NCI-H2171 treated with DMSO at 0.1 percent for 48 hours (cell line): ENCODE results near the gene TBC1D10A.

Experiments
- DNase-seq: peaks from one replicate; lab custom pipeline; 2025; lab: John Stamatoyannopoulos, UW

The TBC1D10A gene

DNA sequence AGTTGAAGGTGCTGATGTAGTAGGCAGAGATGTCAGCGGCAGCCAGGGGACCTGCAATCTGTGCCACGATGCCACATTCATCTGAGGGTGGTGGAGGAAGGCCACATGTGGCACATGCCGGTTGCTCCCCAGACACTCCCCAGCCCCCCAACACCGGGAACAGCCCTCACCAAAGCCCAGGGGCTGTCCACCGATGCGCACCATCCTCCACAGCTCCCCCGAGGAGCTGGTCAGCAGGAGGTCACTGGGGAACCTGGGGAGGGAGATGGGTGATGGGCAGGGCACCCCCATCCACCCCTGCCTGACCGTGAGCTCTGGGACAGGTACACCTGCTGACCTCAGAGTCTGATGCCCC, 40.9 kb downstream of the TBC1D10A start:
- DNase-seq: no peak

DNA sequence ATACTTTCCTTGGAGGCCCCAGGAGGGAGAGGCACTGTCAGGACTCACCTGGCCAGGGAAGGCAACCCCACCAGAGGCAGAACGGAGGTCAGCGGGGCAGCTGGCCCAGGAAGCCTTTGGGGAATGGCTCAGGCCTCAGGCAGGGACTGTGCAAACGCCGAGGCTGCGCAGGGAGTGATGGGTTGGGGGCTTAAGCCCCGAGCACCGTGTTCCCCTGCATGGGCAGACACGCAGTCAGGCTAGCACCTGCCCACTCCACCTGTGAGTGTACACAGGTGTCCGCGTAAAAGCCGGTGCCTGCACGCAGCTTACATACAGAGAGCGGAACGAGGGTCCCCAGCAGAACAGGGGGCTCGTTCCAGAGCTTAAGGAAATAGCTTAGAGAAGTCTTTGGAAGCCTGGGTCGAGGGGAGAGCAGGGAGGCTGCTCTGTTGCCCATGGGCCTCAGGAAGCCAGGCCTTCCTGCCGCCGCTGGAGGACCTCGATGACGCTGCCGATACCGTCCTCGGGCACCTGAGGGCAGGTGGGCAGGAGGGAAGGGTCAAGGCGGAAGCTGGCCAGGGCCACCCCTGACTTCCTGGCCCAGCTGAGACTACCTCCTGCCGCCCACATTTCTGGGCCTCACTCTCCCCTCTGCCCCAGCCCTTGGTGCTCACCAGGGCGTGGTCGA, 41.4 kb downstream of the TBC1D10A start:
- no peak for DNase-seq

DNA sequence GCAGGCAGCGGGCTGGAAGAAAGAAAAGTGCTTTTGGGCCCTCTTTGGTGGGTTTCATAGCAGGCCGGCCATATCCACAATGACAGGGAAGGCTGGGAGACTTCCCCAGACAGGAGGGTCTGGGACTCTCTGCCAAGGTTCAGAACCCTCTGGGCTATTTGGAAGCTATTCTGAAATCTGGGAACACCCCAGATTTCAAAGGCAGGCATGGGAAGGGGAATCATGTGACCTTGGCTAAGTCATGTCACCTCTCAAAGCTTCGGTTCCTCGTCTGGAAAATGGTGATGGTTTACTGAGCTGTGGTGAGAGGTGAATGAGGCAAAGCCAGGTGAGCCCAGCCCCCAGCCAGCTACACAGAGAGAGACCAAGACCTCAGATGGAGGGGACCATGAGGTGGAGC, 42.1 kb downstream of the TBC1D10A start:
- no peak for DNase-seq

DNA sequence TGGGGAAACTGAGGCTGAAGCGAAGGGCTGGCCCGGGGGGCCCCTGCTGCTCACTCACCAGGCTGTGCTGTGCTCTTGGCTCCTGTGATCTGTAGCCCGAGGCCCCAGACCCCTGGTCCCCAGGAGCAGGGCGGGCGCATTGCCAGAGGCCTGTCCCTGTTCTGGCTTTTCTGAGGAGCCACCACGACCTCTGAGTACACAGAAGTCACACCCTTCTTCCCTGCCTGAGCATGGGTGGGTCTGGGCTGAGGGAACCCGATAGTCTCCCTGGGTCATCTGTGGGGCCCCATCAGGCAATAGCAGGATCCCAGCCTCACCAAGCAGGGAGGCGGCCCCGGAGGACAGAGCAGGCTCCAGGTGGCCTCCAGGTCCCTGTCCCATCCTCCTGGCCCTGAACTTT, 42.6 kb downstream of the TBC1D10A start:
- DNase-seq: no peak

DNA sequence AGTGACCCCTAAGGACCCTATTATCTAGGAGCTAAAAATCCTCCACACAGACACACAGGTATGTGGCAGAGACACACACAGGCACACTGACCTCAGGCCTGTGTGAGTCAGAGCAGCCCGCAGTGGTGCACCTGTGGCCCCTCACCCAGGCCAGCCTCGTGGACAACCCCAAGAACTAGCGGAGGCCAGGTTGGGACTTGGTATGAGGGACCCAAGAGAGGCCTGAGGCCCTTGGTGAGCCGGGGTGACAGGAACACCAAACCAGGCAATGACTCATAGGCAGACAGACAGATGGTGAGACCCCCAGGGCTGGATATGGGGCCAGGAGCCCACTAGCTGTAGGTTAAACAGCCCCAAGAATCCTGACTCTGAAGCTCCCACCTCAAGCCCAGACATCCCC, 43.4 kb downstream of the TBC1D10A start:
- no peak for DNase-seq

DNA sequence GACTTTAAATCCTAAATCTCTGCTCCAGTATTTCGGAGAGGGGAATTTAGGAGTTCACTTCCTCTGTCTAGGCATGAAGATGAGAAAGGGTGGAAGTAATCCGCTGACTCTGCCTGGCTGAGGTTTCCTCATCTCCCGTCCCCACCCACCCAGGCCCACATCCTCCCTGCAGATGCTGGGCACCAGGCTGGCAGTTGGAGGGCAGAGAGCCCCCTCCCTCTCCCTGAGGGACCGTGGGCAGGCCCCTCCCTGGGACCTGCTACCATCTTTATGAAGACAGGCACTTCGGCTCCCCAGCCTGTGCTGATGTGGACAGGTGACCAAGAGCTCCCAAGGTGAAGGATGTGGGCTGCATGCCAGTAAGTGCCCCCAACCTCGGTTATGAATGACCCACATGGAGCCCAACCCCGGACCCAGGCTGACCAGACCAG, 44.1 kb downstream of the TBC1D10A start:
- DNase-seq: no peak

DNA sequence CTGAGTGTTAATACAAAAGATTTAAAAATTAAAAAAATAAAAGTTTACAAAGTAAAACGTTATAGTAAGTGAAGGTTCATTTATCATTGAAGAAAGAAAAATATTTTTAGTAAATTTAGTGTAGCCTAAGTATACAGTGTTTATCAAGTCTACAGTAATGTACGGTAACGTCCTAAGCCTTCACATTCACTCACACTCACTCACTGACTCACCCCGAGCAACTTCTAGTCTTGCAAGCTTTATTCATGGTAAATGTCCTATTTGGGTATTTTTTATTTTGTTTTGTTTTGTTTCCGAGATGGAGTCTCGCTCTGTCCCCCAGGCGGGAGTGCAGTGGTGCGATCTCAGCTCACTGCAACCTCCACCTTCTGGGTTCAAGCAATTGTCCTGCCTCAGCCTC, 46.2 kb downstream of the TBC1D10A start:
- DNase-seq: no peak

DNA sequence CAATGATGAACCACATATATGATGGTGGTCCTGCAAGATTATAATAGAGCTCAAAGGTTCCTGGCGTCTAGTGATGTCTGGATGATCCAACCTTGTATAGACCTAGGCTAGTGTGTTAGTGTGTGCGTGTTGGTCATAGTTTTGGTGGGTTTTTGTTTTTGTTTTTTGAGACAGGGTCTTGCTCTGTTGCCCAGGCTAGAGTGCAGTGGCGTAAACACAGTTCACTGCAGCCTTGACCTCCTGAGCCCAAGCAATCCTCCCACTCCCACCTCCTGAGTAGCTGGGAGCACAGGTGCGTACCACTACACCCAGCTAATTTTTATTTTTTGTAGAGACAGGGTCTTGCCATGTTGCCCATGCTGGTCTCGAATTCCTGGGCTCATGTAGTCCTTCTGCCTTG, 46.8 kb downstream of the TBC1D10A start:
- DNase-seq: no peak

DNA sequence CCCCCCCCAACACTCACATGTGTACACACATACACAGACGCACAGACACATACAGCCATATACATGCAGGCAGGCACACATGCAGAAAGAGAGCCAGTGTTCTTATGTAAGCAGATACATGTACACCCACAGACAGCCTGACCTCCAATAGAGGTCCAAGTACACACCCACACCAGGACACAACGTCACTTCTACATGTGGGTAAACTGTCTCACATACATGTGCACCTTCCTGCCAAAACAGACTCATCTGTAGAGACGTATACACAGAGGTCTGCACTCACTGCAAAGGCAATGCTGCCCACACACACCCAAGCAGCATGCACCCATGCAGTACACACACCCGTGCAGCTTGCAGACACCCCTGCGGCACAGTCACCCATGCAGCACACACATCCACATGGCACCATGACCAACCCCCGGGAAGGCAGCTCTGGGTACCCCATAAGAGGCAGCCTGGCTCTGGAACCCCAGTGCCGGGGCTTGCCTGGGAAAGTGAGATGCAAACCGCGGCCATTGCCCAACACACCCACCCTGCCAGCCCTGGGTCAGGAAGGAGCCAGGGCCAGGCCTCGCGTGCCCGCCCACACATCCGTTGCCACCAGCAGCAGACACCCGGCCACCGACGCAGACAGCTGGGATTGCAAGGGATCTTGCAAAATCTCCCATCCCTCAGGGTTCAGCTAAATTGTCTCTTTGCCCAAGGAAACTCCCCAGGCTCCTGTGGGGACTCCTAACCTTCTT, 47.5 kb downstream of the TBC1D10A start:
- DNase-seq: no peak

DNA sequence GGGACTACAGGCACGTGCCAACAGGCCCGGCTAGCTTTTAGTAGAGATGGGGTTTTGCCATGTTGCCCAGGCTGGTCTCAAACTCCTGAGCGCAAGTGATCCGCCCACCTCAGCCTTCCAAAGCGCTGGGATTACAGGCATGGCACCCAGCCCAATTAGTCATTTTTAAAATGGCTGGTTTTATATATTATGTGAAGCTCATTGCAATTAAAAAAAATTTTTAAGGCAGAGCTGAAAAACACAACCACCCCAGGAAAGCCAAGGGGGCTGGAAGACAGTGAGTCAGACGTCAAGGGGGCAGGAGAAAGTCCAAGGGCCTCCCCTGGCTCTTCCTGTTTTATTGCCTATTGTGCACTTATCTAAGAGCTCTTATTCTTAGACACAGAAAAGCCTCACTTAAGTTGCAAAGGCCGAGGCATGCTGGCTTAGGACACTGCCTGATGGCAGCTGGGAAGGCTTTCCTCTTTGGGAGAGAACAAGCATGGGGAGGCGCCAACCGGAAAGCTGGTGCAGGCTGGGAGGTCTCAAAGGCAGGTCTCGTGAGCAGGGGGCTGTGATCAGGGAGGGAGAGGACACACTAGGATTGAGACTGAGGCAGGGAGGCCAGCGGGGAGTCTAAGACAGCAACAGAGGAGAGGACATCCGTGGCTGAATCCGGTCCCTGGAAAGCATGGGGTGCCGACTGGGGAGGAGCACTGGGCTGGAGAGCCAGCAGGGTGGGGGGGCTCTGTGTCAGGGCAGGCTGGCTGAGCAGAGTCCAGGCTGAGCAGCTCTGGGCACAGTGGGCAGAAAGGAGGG, 49.0 kb downstream of the TBC1D10A start:
- DNase-seq: no peak

DNA sequence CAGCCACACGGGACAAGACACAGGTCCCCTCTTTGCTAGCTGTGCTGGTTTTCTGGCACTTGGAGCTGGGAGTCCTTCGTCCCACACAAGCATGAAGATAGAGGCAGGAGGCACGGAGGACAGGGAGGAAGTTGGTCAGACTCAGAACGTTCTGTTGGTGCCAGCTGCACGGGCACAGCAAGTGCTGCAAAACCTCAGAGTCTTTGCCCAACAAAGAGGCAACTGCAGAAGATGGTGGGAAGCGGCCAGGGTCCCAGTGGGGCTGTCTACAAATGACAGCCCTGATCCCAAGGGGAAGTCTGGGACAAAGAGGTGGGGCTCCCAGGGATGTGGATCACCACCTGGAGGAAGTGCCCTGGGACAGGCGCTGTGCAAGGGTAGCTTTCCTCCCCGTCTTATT, 50.7 kb downstream of the TBC1D10A start:
- DNase-seq: no peak

DNA sequence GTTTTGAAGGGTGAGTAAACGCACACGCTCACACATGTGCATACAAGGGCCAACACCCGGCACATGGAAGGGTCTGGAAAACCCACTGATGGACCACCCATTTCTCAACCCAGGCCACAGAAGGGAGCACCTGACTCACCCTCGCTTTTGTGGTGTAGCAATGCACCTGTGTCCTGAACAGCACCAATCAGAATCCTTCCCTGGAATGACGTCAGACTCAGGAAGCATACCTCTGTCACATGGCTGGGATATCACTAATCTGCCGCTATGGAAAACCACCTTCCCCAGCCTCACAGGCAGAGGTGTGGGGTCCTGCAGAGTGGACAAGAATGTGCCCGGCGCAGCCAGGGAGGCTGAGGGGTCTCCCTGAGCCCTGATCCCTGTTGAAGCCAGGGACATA, 51.1 kb downstream of the TBC1D10A start:
- DNase-seq: no peak

DNA sequence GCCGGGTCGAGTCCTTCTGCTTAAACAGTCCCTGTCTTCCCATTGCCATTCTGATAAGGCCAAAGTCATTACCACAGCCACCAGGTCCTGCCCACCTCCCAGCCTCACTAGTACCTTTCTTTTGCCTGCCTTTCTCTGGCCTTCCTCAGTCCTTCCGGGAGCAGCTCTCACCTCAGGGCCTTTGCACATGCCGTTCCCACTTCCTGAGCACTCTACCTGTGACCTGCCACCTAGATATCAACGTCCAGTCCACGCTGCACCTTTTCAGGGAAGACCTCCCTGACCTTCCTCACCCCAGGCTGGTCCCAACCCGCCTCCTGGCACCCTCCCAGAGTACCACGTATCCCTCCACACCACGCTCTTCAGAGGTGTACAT, 52.3 kb downstream of the TBC1D10A start:
- no peak for DNase-seq

DNA sequence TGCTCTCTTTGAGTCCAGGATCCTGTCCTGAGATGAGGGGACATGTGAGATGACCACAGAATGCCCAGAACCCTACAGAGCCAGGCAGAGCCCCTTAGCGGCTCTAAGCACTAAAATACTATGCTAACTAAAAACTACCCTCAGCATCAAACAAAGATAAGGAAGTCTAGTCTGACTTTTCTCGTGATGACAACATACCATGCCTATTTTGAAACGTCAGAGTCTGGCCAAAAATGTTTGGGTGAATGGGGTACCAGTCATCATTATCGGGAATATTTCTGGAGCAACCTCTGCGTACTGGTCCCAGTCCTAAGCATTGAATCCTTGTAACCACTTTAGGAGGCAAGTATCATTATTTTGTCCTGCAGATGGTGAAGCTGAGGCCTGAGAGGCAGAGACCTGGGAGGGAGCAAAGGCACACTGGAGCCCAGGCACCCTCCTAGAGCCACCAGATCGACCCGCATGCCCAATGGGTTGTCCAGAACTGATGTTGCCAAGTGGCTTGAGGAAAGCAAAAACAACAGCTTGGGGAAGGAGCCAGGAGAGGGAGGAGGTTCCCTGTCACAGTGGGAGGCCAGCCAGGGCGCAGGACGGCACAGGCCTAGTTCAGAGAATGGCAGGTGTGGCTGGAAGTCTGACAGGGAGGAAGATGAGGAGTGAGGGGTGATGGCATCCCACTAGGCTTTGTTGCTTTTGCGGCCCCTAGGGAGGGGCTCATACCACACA, 52.9 kb downstream of the TBC1D10A start:
- DNase-seq: no peak

DNA sequence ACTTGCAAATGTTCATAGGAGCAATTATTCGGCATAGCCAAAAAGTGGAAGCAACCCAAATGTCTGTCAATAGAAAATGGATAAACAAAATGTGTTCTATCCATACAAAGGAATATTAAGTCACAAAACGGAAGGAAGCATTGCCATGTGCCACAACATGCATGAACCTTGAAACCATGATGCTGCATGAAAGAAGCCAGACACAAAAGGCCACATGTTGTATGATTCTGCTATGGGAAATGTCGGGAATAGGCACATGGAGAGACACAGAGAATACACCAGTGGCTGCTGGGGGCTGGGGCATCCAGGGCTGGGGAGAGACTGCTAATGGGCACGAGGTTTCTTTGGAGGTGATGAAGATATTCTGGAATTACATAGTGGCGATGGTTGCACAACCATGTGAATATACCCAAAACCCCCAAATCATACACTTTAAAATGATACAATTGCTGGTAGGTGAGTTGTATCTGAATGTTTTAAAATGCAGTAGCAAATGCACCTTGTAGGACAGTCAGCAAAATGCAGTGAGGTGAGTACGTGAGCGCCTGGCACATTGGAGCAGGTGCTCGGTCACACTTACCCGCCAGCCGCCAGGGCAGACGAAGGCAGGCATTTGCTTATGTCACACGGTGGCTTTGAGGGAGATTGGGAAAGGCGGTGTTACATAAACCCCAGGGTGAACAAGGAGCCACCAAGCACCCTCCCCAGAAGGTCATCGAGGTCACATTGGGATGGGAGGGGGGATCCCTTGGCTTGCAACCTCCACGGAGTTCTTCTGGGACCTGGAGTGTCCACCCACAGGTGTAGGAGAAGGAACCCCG, 53.8 kb downstream of the TBC1D10A start:
- no peak for DNase-seq

DNA sequence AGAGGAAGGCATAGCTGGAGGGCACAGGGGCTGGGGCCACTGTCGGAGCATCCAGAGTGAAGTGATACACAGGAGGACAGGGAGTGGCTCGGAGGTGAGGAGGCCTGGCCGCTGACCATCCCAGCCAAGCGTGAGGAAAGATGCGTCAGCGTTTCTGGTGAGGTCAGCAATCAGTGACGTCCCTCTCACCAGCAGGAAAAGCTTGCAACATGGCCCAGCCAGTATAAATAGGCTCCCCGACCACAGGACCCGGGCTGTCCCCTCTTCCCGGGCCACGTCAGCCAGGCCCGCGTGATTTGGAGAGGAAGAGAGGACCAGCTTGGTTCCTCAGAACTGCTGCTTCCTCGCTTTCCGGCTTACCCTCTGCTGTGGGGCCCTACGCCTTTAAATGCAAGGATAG, 55.9 kb downstream of the TBC1D10A start:
- DNase-seq: no peak

DNA sequence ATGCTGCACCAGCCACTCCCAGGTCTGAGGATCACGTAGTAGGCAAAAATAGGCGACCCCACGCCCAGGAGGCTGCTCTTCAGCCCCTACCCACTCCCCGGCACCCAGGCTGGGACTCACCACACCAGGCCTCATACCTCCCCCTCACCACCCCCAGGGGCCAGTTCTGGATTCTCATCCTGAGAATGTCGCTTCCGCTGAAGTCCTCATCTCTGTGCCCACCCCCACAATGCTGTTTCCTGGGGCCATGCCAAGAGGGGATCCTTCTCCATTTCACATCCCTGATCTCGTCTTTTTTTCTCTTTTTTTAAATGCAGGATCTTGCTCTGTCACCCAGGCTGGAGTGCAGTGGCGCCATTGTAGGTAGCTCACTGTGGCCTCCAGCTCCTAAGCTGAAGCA, 58.4 kb downstream of the TBC1D10A start:
- DNase-seq: no peak

DNA sequence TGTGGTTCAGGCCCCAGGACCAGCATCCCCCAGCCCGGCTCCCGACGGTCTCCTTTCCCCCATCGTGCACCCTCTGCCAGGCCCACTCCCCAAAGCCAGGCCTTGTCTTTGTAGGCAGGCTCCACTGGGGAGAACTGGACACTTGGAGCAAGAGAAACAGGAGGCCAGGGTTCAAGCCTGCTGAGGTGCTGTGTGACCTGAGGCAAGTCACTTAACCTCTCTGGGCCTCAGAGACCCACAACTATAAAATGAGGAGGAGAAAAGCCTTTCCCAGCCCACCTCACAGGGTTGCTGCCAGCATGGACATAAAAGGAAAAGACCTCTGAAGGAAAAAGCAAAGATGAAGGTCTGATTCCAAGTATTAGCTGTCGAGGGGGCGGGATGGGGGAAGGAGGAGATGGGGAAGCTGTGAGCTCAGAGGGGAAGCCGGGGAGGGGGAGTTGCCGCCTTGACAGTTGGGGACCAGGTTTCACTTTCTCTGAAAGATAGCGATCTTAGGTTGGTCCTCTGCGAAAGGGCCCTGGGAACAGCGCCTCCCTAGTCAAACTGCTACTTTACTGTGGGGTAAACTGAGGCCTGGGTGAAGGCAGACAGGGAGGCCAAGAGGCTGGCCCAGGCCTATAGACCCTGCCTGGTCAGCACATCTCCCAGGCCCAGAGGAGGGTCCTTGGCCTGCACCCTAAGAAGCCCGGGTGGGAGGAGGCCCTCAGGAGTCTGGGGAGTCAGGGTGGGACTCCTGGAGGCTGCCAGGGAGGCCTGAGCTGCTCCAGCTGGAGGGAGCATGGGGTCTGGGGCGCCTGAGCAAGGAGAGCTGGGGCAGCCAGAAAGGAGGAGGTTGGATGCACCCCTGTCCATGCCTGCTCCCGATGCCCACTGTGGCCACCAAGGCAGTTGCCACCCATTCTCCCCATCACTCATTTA, 59.1 kb downstream of the TBC1D10A start:
- DNase-seq: no peak

DNA sequence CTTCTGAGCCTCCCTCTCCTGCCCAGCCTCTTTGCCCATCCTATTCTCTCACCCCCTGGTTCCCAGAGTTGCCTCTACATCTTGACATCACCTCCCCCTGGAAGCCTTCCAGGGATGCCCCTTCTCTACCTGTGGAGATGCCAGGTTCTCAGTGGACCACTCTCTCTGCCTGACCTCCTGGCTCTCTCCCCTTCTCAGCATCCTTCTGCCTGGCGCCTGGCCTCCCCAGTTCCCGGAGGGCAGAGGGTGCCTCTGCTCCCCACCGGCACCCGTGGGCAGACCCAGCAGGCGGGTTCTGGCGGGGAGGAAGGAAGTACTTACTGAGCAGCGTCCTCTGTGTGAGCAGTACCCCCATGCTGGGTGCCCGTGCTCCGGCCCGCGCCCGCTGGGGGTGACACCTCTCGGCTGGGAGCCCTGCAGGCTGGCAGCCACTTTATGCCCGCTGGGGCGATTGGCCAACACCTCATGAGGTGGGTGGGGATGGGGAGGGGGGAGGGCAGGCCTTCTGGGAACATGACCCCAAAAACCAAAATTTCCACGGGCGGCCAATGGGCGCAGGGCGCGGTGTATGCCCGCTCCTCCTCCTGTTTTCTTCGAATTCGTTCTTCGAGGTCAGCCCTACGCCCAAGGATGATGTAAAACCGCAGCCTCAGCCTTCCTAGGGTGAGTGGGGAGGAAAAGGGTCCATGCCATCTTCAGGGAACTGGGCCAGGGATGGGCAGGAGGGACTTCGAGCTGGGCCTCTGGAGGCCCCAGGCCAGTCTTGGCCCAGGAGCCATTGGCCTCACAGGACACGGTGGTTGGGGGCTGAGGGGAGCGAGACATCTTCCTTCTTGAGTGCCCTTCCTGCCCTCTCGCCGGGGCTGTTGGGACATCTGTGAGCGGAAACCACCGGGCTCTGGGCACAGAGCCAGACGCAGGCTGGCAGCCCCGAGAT, 60.0 kb downstream of the TBC1D10A start, which contains the start of gene OSM:
Gene OSM, minus strand, starts transcription at position 407 of the 937 bp plus-strand sequence. Its CDS starts 52 bp downstream, at position 355.
- no peak for DNase-seq
